ENCODE data around the gene TRMT61A. TPM values are rescaled to one million over a fixed set of nuclear protein-coding genes. Genes with fewer than 3 reads are reported as not detected.
A peak's percentile ranks its signal among the peaks of the same experiment; 100 is the strongest.

TRMT61A gene
- total and polyA plus RNA-seq, 2 of the 4 experiments (the other 2 are of a cell fraction) = 5.7 to 16.2 TPM

DNA sequence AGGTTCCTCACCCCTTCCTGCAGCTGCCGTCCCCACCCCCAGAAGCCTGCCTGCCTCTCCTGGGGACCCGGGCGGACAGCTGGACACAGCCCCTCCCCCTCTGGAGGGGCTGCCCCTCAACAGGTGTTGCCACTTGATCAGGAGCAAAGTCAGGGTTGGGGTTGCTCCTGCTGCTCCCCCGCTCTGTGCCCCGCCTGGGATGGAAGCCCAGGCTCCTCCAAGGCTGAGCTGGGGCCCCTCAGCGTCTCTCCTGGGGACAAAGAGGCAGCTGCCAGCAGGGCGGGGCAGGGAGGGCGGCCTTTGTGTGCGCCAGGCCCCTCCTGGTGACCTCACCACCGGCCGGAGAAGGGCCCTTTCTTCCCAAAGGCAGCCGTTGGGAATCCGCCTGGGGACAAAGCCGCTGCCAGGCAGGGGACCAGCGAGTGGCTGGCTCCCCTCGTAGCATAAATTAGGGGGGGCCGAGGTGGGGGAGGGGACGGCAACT lies 13.7 kb downstream of the TRMT61A start (continued):
- no peak for TF ChIP-seq MAFK (IDR thresholded peaks at IDR 0.05; ENCODE audit: low read depth, low read length)
- TF ChIP-seq, protein P1, sequence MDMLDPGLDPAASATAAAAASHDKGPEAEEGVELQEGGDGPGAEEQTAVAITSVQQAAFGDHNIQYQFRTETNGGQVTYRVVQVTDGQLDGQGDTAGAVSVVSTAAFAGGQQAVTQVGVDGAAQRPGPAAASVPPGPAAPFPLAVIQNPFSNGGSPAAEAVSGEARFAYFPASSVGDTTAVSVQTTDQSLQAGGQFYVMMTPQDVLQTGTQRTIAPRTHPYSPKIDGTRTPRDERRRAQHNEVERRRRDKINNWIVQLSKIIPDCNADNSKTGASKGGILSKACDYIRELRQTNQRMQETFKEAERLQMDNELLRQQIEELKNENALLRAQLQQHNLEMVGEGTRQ (IDR thresholded peaks at IDR 0.05; ENCODE audit: low read depth, low read length) = no peak
- TF ChIP-seq CEBPB (IDR thresholded peaks at IDR 0.05; ENCODE audit: low read depth, low read length) = no peak
- no peak for TF ChIP-seq MXI1 (IDR thresholded peaks at IDR 0.05; ENCODE audit: borderline replicate concordance, low read depth, low read length)

DNA sequence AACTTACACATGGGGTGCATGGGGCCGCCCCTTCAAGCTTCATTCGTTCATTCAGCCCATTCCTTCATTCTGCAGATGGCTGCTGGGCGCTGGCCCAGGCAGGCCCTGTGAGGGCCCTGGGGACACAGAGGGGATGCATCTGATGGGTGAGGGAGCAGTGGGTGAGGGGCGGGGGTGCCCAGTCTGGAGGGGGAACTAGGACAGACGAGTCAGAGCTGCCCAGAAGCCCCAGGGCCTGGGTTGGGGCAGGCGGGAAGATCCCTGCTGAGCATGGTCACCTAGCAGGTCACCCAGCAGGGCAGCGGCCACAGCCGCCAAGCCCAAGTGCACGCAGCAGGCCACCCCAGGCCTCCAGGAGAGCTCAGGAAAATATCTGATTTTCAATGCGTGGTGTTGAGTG lies 14.1 kb downstream of the TRMT61A start:
- CTCF ChIA-PET = no interaction called here
- TF ChIP-seq SMC3 (IDR thresholded peaks at IDR 0.05; ENCODE audit: low read depth, low read length) (no peak), BHLHE40 (IDR thresholded peaks at IDR 0.05; ENCODE audit: low read depth, low read length) (no peak), FOS (IDR thresholded peaks at IDR 0.05; ENCODE audit: low read depth, low read length) (no peak), MAZ (IDR thresholded peaks at IDR 0.05; ENCODE audit: borderline replicate concordance, low read depth, low read length) (no peak), POLR2A (IDR thresholded peaks at IDR 0.05; ENCODE audit: low read depth, low read length) (no peak), CHD1 (IDR thresholded peaks at IDR 0.05; ENCODE audit: low read depth, low read length) (no peak), RAD21 (IDR thresholded peaks at IDR 0.05; ENCODE audit: low read length) (no peak), RCOR1 (IDR thresholded peaks at IDR 0.05; ENCODE audit: insufficient replicate concordance, low read length) (no peak), RFX5 (IDR thresholded peaks at IDR 0.05; ENCODE audit: low read depth, low read length) (no peak), MXI1 (IDR thresholded peaks at IDR 0.05; ENCODE audit: borderline replicate concordance, low read depth, low read length) (no peak), MAFK (IDR thresholded peaks at IDR 0.05; ENCODE audit: low read depth, low read length) (no peak)
- TF ChIP-seq, protein P2, sequence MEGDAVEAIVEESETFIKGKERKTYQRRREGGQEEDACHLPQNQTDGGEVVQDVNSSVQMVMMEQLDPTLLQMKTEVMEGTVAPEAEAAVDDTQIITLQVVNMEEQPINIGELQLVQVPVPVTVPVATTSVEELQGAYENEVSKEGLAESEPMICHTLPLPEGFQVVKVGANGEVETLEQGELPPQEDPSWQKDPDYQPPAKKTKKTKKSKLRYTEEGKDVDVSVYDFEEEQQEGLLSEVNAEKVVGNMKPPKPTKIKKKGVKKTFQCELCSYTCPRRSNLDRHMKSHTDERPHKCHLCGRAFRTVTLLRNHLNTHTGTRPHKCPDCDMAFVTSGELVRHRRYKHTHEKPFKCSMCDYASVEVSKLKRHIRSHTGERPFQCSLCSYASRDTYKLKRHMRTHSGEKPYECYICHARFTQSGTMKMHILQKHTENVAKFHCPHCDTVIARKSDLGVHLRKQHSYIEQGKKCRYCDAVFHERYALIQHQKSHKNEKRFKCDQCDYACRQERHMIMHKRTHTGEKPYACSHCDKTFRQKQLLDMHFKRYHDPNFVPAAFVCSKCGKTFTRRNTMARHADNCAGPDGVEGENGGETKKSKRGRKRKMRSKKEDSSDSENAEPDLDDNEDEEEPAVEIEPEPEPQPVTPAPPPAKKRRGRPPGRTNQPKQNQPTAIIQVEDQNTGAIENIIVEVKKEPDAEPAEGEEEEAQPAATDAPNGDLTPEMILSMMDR (conservative IDR thresholded peaks at IDR 0.05; ENCODE audit: low read depth, low read length) = no peak
- TF ChIP-seq, protein P1 (IDR thresholded peaks at IDR 0.05; ENCODE audit: low read depth, low read length) = no peak

More for the DNA sequence above, 14.1 kb downstream of the TRMT61A start:
- intact Hi-C loops (cut with micrococcal nuclease) (no loop called here), in situ Hi-C loops (cut with MboI; ENCODE audit: low sequenced_read_pairs) (no loop called here), dilution Hi-C loops (cut with HindIII; ENCODE audit: low sequenced_read_pairs, unreplicated experiment) (no loop called here)
- no peak overlapping the region for H3K23ac ChIP-seq (ENCODE audit: low read depth, low read length)
- no peak overlapping the region for H3K4me2 ChIP-seq (ENCODE audit: low read depth, low read length)
- ATAC-seq (ENCODE audit: low read depth) = no peak
- no peak overlapping the region; a peak in 1 of 4 replicates for H4K8ac ChIP-seq (ENCODE audit: low read depth in 2 of 2, low read length in 2 of 2)
- H3K27ac ChIP-seq (ENCODE audit: insufficient read depth, low read length) = no peak overlapping the region
- WGBS, 2 experiments (ENCODE audit: extremely low coverage in 2 of 2, insufficient read length in 1 of 2) = 70% methylated on average over 2 of the region's 10 CpGs; no CpG with 5 or more reads in 1 of the 2 experiments
- no peaks in the 10 kb centered on the region for H3K27me3 ChIP-seq (ENCODE audit: control insufficient read depth, insufficient read depth, low read length)
- POLR2A ChIA-PET (ENCODE audit: unreplicated experiment) = no interaction called here
- no peak overlapping the region for H3K4me3 ChIP-seq (ENCODE audit: insufficient read depth, low read depth, low read length)
- peaks cover 8% of the 10 kb centered on the region; the same call in 1 of the 2 replicates for H4K20me1 ChIP-seq (ENCODE audit: insufficient read depth, low read length)
- H2BK5ac ChIP-seq (ENCODE audit: low read depth, low read length, poor library complexity, severe bottlenecking) = no peak overlapping the region
- H3K79me1 ChIP-seq (ENCODE audit: low read depth in 1 of 2, low read length in 2 of 2) = no peaks in the 10 kb centered on the region; a peak in 1 of 4 replicates
- H2BK20ac ChIP-seq (ENCODE audit: low read depth, low read length) = no peak overlapping the region
- no peak overlapping the region for H2AK5ac ChIP-seq (ENCODE audit: low read depth, low read length)
- no peak overlapping the region for H4K91ac ChIP-seq (ENCODE audit: insufficient read depth, low read depth, low read length)
- H2AFZ ChIP-seq (replicated peaks; ENCODE audit: low read length, poor library complexity) = peak overlapping the region; percentile 33
- no TSS peak for BruUV-seq (replicated peaks)
- H3K18ac ChIP-seq (ENCODE audit: low read depth, low read length) = no peak overlapping the region
- H3K14ac ChIP-seq (replicated peaks; ENCODE audit: low read depth, low read length) = no peak overlapping the region
- H2AK9ac ChIP-seq (replicated peaks; ENCODE audit: low read depth, low read length, poor library complexity) = peak overlapping the region; percentile 94
- H3K9ac ChIP-seq (ENCODE audit: low read depth, low read length) = no peak overlapping the region
- no peak overlapping the region for H2BK15ac ChIP-seq (ENCODE audit: low read depth, low read length)
- H3K4ac ChIP-seq (ENCODE audit: low read depth, low read length) = peak overlapping the region; percentile 13; the same call in 1 of the 2 replicates
- no peak overlapping the region for H2BK120ac ChIP-seq (ENCODE audit: low read depth, low read length)
- no peaks in the 10 kb centered on the region for H3K9me3 ChIP-seq (ENCODE audit: control insufficient read depth, insufficient read depth, low read length)
- no peaks in the 10 kb centered on the region for H3K9me1 ChIP-seq (ENCODE audit: insufficient read depth, low read length)
- H4K5ac ChIP-seq (ENCODE audit: low read depth, low read length) = no peak overlapping the region
- peaks cover 23% of the 10 kb centered on the region for H3K4me1 ChIP-seq (ENCODE audit: control insufficient read depth, insufficient read depth, low read length)
- H3K56ac ChIP-seq (ENCODE audit: extremely low read depth, insufficient read depth, low read length) = no peak overlapping the region
- no peaks in the 10 kb centered on the region for H3K36me3 ChIP-seq (ENCODE audit: control insufficient read depth, insufficient read depth, low read length)
- no peak for DNase-seq
